ENCODE data around the gene FAM181A.

FAM181A gene

DNA sequence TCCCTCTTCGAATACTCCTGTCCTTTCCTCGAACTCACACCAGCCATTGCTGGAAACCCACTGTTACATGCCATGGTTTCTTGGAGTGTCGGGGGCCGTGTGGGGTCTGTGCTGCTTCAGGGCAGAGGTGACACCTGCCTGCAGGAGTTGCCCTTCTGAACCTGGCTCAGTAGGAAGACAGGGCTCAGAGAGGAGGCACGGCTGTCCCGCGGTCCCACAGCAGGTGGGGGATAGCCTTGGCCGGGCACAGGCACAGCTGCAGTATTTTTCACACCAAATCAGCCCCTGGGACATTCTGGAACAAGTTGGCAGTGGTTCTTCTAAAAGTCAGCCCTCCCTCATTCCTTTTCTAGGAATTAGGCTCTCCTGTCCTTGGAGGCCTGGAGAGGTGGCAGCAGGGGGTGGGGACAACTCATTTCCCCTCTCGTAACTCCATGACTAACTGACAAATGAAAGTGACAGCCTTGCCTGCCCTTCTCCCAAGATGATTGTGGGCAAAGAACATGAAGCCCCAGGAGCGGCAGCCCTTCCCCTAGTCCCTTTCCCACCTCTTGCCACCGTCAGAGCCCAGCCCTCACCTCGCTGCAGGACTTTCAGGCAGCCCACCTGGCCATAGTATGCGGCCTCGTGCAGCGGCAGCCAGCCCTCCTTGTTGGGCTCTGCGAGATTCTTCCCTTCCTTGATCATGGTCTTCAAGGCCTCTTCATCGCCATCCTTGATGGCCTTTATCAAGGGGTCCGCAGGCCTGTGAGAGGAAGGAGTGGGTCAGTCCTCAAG, 26.8 kb downstream of the FAM181A start:
- Histone ChIP-seq H3K4me2 (ENCODE audit: insufficient read depth, low read length) (no peak overlapping the region), H3K9me3 (ENCODE audit: insufficient read depth, low read length, severe bottlenecking) (no peaks in the 10 kb centered on the region), H2AFZ (ENCODE audit: low read depth, low read length) (no peak overlapping the region), H3K4me1 (ENCODE audit: insufficient read depth, low read length) (no peaks in the 10 kb centered on the region), H3K79me2 (ENCODE audit: insufficient read depth, low read length) (no peaks in the 10 kb centered on the region), H3K36me3 (ENCODE audit: insufficient read depth, low read length) (no peaks in the 10 kb centered on the region), H4K20me1 (ENCODE audit: insufficient read depth, low read length) (peaks cover 11% of the 10 kb centered on the region; the same call in 1 of the 2 replicates), H3K27ac (ENCODE audit: low read length) (no peak overlapping the region), H3K9ac (ENCODE audit: low read depth, low read length) (no peak overlapping the region), H3K4me3 (ENCODE audit: low read depth in 1 of 2, low read length in 2 of 2) (no peak overlapping the region), H3K27me3 (ENCODE audit: insufficient read depth, low read length, poor library complexity) (no peaks in the 10 kb centered on the region)
- DNase-seq, result no peak
- ATAC-seq (ENCODE audit: insufficient read depth, low read depth), result no peak
- TF ChIP-seq CTCF (IDR thresholded peaks at IDR 0.05; ENCODE audit: borderline replicate concordance, extremely low read depth, low read length, poor library complexity, severe bottlenecking) (no peak), EZH2 (IDR thresholded peaks at IDR 0.05; ENCODE audit: borderline replicate concordance, low read depth, low read length, severe bottlenecking) (no peak)

DNA sequence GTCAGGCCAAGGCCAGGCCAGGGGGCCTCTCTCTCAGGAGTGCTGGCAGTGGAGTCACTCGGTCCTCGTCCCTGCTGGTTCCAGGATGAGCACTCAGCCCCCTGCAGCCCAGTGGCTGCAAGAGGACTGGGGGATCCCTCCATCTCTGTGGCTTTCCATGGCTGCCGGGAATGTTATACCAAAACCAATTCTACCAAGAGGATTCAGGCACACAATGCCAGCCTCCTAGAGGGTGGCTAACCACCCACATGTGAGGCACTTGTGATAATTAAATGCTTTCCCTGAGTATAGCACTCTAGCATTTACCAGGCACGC, 27.3 kb downstream of the FAM181A start:
- H3K79me2 ChIP-seq (ENCODE audit: insufficient read depth, low read length), result no peaks in the 10 kb centered on the region
- no peak overlapping the region for H3K4me3 ChIP-seq (ENCODE audit: low read depth in 1 of 2, low read length in 2 of 2)
- no peaks in the 10 kb centered on the region for H3K27me3 ChIP-seq (ENCODE audit: insufficient read depth, low read length, poor library complexity)
- H2AFZ ChIP-seq (ENCODE audit: low read depth, low read length), result no peak overlapping the region
- peaks cover 11% of the 10 kb centered on the region; the same call in 1 of the 2 replicates for H4K20me1 ChIP-seq (ENCODE audit: insufficient read depth, low read length)
- no peak overlapping the region for H3K27ac ChIP-seq (ENCODE audit: low read length)
- TF ChIP-seq CTCF (IDR thresholded peaks at IDR 0.05; ENCODE audit: borderline replicate concordance, extremely low read depth, low read length, poor library complexity, severe bottlenecking), result no peak
- no peaks in the 10 kb centered on the region for H3K4me1 ChIP-seq (ENCODE audit: insufficient read depth, low read length)
- H3K4me2 ChIP-seq (ENCODE audit: insufficient read depth, low read length), result no peak overlapping the region
- DNase-seq (no peak), ATAC-seq (ENCODE audit: insufficient read depth, low read depth) (no peak)
- H3K9me3 ChIP-seq (ENCODE audit: insufficient read depth, low read length, severe bottlenecking), result no peaks in the 10 kb centered on the region
- no peak overlapping the region for H3K9ac ChIP-seq (ENCODE audit: low read depth, low read length)
- no peaks in the 10 kb centered on the region for H3K36me3 ChIP-seq (ENCODE audit: insufficient read depth, low read length)

- ATAC-seq (ENCODE audit: insufficient read depth, low read depth) (peak; percentile 48; the same call in 2 of the 3 replicates), DNase-seq (peak; percentile 5)
- H3K27ac ChIP-seq (ENCODE audit: low read length), result no peak overlapping the region
- no peak overlapping the region for H2AFZ ChIP-seq (ENCODE audit: low read depth, low read length)
- no peaks in the 10 kb centered on the region for H3K4me1 ChIP-seq (ENCODE audit: insufficient read depth, low read length)
- no peaks in the 10 kb centered on the region for H3K36me3 ChIP-seq (ENCODE audit: insufficient read depth, low read length)
- H3K9me3 ChIP-seq (ENCODE audit: insufficient read depth, low read length, severe bottlenecking), result no peaks in the 10 kb centered on the region
- H3K79me2 ChIP-seq (ENCODE audit: insufficient read depth, low read length), result no peaks in the 10 kb centered on the region
- H3K27me3 ChIP-seq (ENCODE audit: insufficient read depth, low read length, poor library complexity), result no peaks in the 10 kb centered on the region
- no peak overlapping the region for H3K4me3 ChIP-seq (ENCODE audit: low read depth in 1 of 2, low read length in 2 of 2)
- H3K9ac ChIP-seq (ENCODE audit: low read depth, low read length), result no peak overlapping the region
- peaks cover 11% of the 10 kb centered on the region; the same call in 1 of the 2 replicates for H4K20me1 ChIP-seq (ENCODE audit: insufficient read depth, low read length)
- no peak overlapping the region for H3K4me2 ChIP-seq (ENCODE audit: insufficient read depth, low read length)
- no peak for TF ChIP-seq CTCF (IDR thresholded peaks at IDR 0.05; ENCODE audit: borderline replicate concordance, extremely low read depth, low read length, poor library complexity, severe bottlenecking)
- no peak for TF ChIP-seq EZH2 (IDR thresholded peaks at IDR 0.05; ENCODE audit: borderline replicate concordance, low read depth, low read length, severe bottlenecking)
Measured at GRCh38 chr14:93954900-93955849, 28.0 kb downstream of the FAM181A start.

Data from DND-41 (cell line).